DND-41 (cell line): ENCODE data around the gene RETREG2.

Source experiments
- ATAC-seq: fragments of 200-7000 bp; cut with Tn5 transposase; 3 replicates; pipeline ENCODE4 v1.9.1; 2021; ENCODE audit warnings: low read depth; ENCODE audit not compliant: insufficient read depth
- DNase-seq: peaks from one replicate; pipeline ENCODE4 v3.0.0-alpha.2; 2020
- H2AFZ ChIP-seq: 2 replicates; pipeline ENCODE4 v1.6.0; 2012; ENCODE audit warnings: low read depth, low read length
- H3K27ac ChIP-seq: 2 replicates; pipeline ENCODE4 v1.5.1; 2012; ENCODE audit warnings: low read length, inconsistent platforms
- H3K27me3 ChIP-seq: fragments of 200-600 bp; sonication (generic); 2 replicates; pipeline ENCODE4 v1.6.0; 2012; ENCODE audit warnings: low read length, mild to moderate bottlenecking, inconsistent platforms; ENCODE audit not compliant: insufficient read depth, poor library complexity
- H3K36me3 ChIP-seq: 2 replicates; pipeline ENCODE4 v1.5.1; 2012; ENCODE audit warnings: low read length, inconsistent platforms; ENCODE audit not compliant: insufficient read depth
- H3K4me1 ChIP-seq: 2 replicates; pipeline ENCODE4 v1.5.1; 2012; ENCODE audit warnings: mild to moderate bottlenecking, low read length; ENCODE audit not compliant: insufficient read depth
- H3K4me2 ChIP-seq: 2 replicates; pipeline ENCODE4 v1.6.0; 2012; ENCODE audit warnings: mild to moderate bottlenecking, moderate library complexity, low read length, inconsistent platforms; ENCODE audit not compliant: insufficient read depth
- H3K4me3 ChIP-seq, 2 experiments: fragments of 200-600 bp in 1 of 2; shearing (Covaris generic) in 1 of 2; 2 replicates each; pipeline ENCODE4 v1.5.1; 2012 to 2016; ENCODE audit warnings: inconsistent platforms in 2 of 2, low read length in 2 of 2, mild to moderate bottlenecking in 2 of 2, low read depth in 1 of 2, moderate library complexity in 1 of 2
- H3K79me2 ChIP-seq: 2 replicates; pipeline ENCODE4 v1.6.0; 2012; ENCODE audit warnings: low read length, inconsistent platforms; ENCODE audit not compliant: insufficient read depth
- H3K9ac ChIP-seq: 2 replicates; pipeline ENCODE4 v1.6.0; 2012; ENCODE audit warnings: low read depth, mild to moderate bottlenecking, inconsistent platforms, low read length, moderate library complexity
- H3K9me3 ChIP-seq: 2 replicates; pipeline ENCODE4 v1.5.1; 2012; ENCODE audit warnings: low read length, moderate library complexity, mild to moderate bottlenecking, inconsistent platforms; ENCODE audit not compliant: insufficient read depth, severe bottlenecking
- H4K20me1 ChIP-seq: 2 replicates; pipeline ENCODE4 v1.6.0; 2012; ENCODE audit warnings: low read length; ENCODE audit not compliant: insufficient read depth
- EZH2 ChIP-seq: IDR thresholded peaks from 3 replicates; pipeline ENCODE4 v1.6.1; 2012; ENCODE audit warnings: borderline replicate concordance, low read depth, mild to moderate bottlenecking, moderate library complexity, low read length, inconsistent platforms; ENCODE audit not compliant: severe bottlenecking
- TF ChIP-seq, protein P1 (sequence below): IDR thresholded peaks from 2 replicates; pipeline ENCODE4 v1.5.1; 2012; ENCODE audit warnings: borderline replicate concordance, low read length, moderate library complexity, mild to moderate bottlenecking; ENCODE audit not compliant: poor library complexity, severe bottlenecking; ENCODE audit errors: extremely low read depth

Gene RETREG2

GRCh38 chr2:219176818-219177551 lies 1.1 kb upstream of the RETREG2 start, which contains the start of gene CNPPD1:
Gene CNPPD1 (minus strand): TSS chr2:219176925. CDS start chr2:219176828, 97 bp downstream.
- peak within 1 kb of the TSS; percentile 96 for H2AFZ ChIP-seq
- no peaks in the 10 kb centered on the region for H3K9me3 ChIP-seq
- peak within 1 kb of the TSS; percentile 67 to 97 for H3K4me3 ChIP-seq
- H3K4me2 ChIP-seq: peak within 1 kb of the TSS; percentile 99
- peaks cover 57% of the 10 kb centered on the region for H3K36me3 ChIP-seq
- H4K20me1 ChIP-seq: peaks cover 29% of the 10 kb centered on the region; the same call in 1 of the 2 replicates
- ATAC-seq (peak; percentile 81), DNase-seq (peak; percentile 87)
- peaks cover 39% of the 10 kb centered on the region for H3K4me1 ChIP-seq
- peak within 1 kb of the TSS; percentile 99 for H3K27ac ChIP-seq
- H3K9ac ChIP-seq: peak within 1 kb of the TSS; percentile 97
- H3K79me2 ChIP-seq: peaks cover 43% of the 10 kb centered on the region
- no peaks in the 10 kb centered on the region for H3K27me3 ChIP-seq
- TF ChIP-seq, protein P1, sequence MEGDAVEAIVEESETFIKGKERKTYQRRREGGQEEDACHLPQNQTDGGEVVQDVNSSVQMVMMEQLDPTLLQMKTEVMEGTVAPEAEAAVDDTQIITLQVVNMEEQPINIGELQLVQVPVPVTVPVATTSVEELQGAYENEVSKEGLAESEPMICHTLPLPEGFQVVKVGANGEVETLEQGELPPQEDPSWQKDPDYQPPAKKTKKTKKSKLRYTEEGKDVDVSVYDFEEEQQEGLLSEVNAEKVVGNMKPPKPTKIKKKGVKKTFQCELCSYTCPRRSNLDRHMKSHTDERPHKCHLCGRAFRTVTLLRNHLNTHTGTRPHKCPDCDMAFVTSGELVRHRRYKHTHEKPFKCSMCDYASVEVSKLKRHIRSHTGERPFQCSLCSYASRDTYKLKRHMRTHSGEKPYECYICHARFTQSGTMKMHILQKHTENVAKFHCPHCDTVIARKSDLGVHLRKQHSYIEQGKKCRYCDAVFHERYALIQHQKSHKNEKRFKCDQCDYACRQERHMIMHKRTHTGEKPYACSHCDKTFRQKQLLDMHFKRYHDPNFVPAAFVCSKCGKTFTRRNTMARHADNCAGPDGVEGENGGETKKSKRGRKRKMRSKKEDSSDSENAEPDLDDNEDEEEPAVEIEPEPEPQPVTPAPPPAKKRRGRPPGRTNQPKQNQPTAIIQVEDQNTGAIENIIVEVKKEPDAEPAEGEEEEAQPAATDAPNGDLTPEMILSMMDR: no peak
- TF ChIP-seq EZH2: no peak

DNA sequence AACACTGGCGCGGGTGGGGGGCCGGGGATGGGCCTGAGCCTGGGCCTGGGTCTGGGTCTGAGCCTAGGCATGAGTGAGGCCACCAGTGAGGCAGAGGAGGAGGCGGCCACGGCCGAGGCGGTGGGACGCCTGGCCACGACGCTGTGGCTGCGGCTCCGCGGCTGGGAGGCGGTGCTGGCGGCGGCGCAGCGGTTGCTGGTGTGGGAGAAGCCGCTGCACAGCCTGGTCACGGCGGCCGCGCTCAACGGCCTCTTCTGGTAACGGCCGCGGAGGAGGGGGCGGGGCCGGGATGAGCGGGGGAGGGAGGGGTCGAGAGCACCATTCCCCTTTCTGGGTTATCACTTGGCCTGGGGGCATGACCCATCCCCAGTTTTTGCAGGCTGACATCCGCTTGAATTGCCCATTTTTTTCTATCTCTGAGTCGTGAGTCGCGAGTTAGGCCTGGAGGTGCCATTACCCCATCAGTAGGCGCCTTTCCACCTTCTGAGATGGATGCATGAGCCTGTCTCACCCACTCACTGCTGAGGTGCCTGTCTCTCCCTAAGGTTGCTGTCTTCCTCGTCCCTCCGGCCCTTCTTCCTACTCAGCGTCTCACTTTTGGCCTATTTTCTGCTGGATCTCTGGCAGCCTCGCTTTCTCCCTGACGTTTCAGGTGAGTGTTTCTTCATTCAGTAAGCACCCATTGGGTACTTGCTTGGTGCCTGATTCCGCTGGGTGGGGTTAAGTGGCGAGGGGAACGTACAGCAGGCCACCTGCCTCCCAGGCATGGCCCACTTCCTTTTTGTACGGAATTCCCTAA lies 501 bp downstream of the RETREG2 start:
- H3K79me2 ChIP-seq: peaks cover 43% of the 10 kb centered on the region
- H3K4me1 ChIP-seq: peaks cover 39% of the 10 kb centered on the region
- H3K4me3 ChIP-seq: peak overlapping the region; percentile 67 to 97
- ATAC-seq (0 out of 3 replicates have a peak, but pooled peaks have one; percentile 1), DNase-seq (peak; percentile 44)
- H3K27me3 ChIP-seq: no peaks in the 10 kb centered on the region
- peak overlapping the region; percentile 68 for H2AFZ ChIP-seq
- peak overlapping the region; percentile 99 for H3K27ac ChIP-seq
- peak overlapping the region; percentile 97 for H3K9ac ChIP-seq
- H3K9me3 ChIP-seq: no peaks in the 10 kb centered on the region
- TF ChIP-seq, protein P1: no peak
- TF ChIP-seq EZH2: no peak
- peaks cover 58% of the 10 kb centered on the region for H3K36me3 ChIP-seq
- peak overlapping the region; percentile 99 for H3K4me2 ChIP-seq
- H4K20me1 ChIP-seq: peaks cover 25% of the 10 kb centered on the region; the same call in 1 of the 2 replicates

- no peaks in the 10 kb centered on the region for H3K27me3 ChIP-seq
- peaks cover 37% of the 10 kb centered on the region for H3K4me1 ChIP-seq
- H3K79me2 ChIP-seq: peaks cover 43% of the 10 kb centered on the region
- peaks cover 55% of the 10 kb centered on the region for H3K36me3 ChIP-seq
- no peaks in the 10 kb centered on the region for H3K9me3 ChIP-seq
- peak overlapping the region; percentile 97; the same call in 1 of the 2 replicates for H3K9ac ChIP-seq
- DNase-seq (no peak), ATAC-seq (no peak)
- peak overlapping the region; percentile 99 for H3K4me2 ChIP-seq
- H3K4me3 ChIP-seq: peak overlapping the region in 1 of 2 experiments; percentile 97; a peak in 2 of 4 replicates
- H2AFZ ChIP-seq: no peak overlapping the region
- no peak overlapping the region for H3K27ac ChIP-seq
- TF ChIP-seq, protein P1: no peak
- TF ChIP-seq EZH2: no peak
- H4K20me1 ChIP-seq: peaks cover 25% of the 10 kb centered on the region; the same call in 1 of the 2 replicates
These were observed 1.8 kb downstream of the RETREG2 start for GRCh38 chr2:219179601-219180465.
